K562 (cell line): ENCODE measurements around the gene HDAC3. TPM values are rescaled to one million over a fixed set of nuclear protein-coding genes. Genes with fewer than 3 reads are reported as not detected.

Source experiments
- CHD4 ChIP-seq: fragments of 200-600 bp; sonication (generic); IDR thresholded peaks from 3 replicates; pipeline ENCODE4 v1.6.1; 2012; ENCODE audit warnings: low read depth, mild to moderate bottlenecking, mixed read lengths, low read length, inconsistent platforms; ENCODE audit not compliant: insufficient read depth, insufficient replicate concordance, poor library complexity, severe bottlenecking
- FOXK1 ChIP-seq: sonication (generic); formaldehyde crosslinking; IDR thresholded peaks from 2 replicates; pipeline ENCODE4 v1.8.0; 2022; ENCODE audit warnings: missing genetic modification reagents, mild to moderate bottlenecking, borderline replicate concordance
- HDAC1 ChIP-seq, 2 experiments: fragments of 450-650 bp; IDR thresholded peaks; 2 replicates each; pipeline ENCODE4 v1.6.1; 2016 to 2017; ENCODE audit warnings: inconsistent platforms in 1 of 2, mild to moderate bottlenecking in 1 of 2, moderate library complexity in 1 of 2
- MXI1 ChIP-seq: IDR thresholded peaks from 2 replicates; pipeline ENCODE4 v1.6.1; 2011; ENCODE audit warnings: low read depth, mild to moderate bottlenecking, improper control_type of control experiment, low read length
- NCOA6 ChIP-seq: fragments of 450-650 bp; IDR thresholded peaks from 2 replicates; pipeline ENCODE4 v1.6.1; 2017; ENCODE audit warnings: mild to moderate bottlenecking
- TOE1 ChIP-seq, 2 experiments: fragments of 450-650 bp in 1 of 2; sonication (generic) in 1 of 2; formaldehyde crosslinking in 1 of 2; IDR thresholded peaks; 2 replicates each; pipeline versions ENCODE4 v1.7.1 to v1.8.0; 2016 to 2022; ENCODE audit warnings: borderline replicate concordance in 2 of 2, mild to moderate bottlenecking in 2 of 2, antibody characterized with exemption in 1 of 2, inconsistent platforms in 1 of 2, low read depth in 1 of 2, missing genetic modification reagents in 1 of 2, moderate library complexity in 1 of 2
- WHSC1 ChIP-seq: IDR thresholded peaks from one replicate; pipeline ENCODE4 v1.6.1; 2012; ENCODE audit warnings: low read length, control low read depth, inconsistent platforms
- ZNF184 ChIP-seq: sonication (generic); formaldehyde crosslinking; IDR thresholded peaks from 2 replicates; pipeline ENCODE4 v1.5.0; 2020; ENCODE audit warnings: missing genetic modification reagents
- polyA plus RNA-seq, 8 experiments: library from polyadenylated mRNA; depleted of rRNA in 4 of 8; stranded (reverse) in 5 of 8; unstranded in 3 of 8; fragments of >200 nt; fragmentation: Nextera tagmentation in 2 of 8; fragmentation: Illumina TruSeq in 1 of 8; extraction: Ambion mirVana in 2 of 8; extraction: Trizol in 1 of 8; gene quantifications; 2 replicates each; pipeline versions ENCODE4 v1.2.1 to v1.2.3, GENCODE V29; 2011 to 2014; ENCODE audit warnings: inconsistent platforms in 1 of 8, missing spikeins in 1 of 8
- total RNA-seq, 7 experiments: library from RNA; depleted of rRNA in 6 of 7; stranded (reverse); fragments of >200 nt in 6 of 7; fragmentation: Illumina TruSeq in 2 of 7; extraction: Trizol in 2 of 7; gene quantifications; 2 replicates each; pipeline versions ENCODE4 v1.2.1 to v1.2.3, GENCODE V29; 2011 to 2021; ENCODE audit warnings: low replicate concordance in 1 of 7
- TF ChIP-seq, protein P1 (sequence below): fragments of 450-650 bp; IDR thresholded peaks from 2 replicates; pipeline ENCODE4 v1.6.1; 2016; ENCODE audit warnings: low read depth
- TF ChIP-seq, protein P2 (sequence below): fragments of 450-650 bp; IDR thresholded peaks from one replicate; pipeline ENCODE4 v1.6.1; 2018; ENCODE audit warnings: mild to moderate bottlenecking, moderate library complexity; ENCODE audit not compliant: partially characterized antibody
- TF ChIP-seq, protein P3 (sequence below), 2 experiments: fragments of 450-650 bp; conservative IDR thresholded peaks; 2 replicates each; pipeline ENCODE4 v1.6.1; 2017; ENCODE audit warnings: mild to moderate bottlenecking in 2 of 2, moderate library complexity in 2 of 2
- TF ChIP-seq, protein P4 (sequence below): fragments of 250-450 bp; sonication (Bioruptor Pico); IDR thresholded peaks from 2 replicates; pipeline ENCODE4 v1.9.0; 2021; ENCODE audit warnings: mild to moderate bottlenecking
- TF ChIP-seq, protein P5 (sequence below): fragments of 450-650 bp; IDR thresholded peaks from 2 replicates; pipeline ENCODE4 v1.7.0; 2016; ENCODE audit warnings: borderline replicate concordance

Gene HDAC3
- total and polyA plus RNA-seq, 9 of the 15 experiments (the other 6 are each of a cell fraction or from before 2014, with no cell fraction given): 89.7 to 191 (median 119) TPM

DNA sequence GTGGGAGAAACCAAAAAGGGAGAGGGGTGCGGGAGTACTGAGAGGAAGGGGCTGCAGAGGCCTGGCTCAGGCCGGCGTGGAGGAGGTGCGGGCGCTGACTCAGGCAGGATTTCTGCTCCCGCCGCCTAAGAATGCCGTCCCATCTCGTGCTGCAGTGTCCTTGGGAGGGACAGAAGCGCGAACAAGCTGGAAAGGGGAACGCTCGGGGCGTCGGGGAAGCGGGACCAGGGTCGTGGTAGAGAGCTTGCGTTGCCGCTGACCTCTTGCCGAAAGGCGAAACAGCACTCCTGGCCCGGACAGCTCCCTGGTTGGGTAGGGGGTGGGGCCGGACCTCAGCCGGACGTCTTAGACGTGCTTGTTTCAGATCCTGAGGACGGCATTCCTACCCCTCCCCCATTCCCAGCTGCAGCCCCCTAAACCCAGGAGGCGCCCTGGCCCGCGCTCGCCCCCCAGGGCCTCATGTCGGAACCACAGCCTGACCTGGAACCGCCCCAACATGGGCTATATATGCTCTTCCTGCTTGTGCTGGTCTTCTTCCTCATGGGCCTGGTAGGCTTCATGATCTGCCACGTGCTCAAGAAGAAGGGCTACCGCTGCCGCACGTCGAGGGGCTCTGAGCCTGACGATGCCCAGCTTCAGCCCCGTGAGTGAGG, 1.2 kb upstream of the HDAC3 start (continued):
- TF ChIP-seq, protein P1, sequence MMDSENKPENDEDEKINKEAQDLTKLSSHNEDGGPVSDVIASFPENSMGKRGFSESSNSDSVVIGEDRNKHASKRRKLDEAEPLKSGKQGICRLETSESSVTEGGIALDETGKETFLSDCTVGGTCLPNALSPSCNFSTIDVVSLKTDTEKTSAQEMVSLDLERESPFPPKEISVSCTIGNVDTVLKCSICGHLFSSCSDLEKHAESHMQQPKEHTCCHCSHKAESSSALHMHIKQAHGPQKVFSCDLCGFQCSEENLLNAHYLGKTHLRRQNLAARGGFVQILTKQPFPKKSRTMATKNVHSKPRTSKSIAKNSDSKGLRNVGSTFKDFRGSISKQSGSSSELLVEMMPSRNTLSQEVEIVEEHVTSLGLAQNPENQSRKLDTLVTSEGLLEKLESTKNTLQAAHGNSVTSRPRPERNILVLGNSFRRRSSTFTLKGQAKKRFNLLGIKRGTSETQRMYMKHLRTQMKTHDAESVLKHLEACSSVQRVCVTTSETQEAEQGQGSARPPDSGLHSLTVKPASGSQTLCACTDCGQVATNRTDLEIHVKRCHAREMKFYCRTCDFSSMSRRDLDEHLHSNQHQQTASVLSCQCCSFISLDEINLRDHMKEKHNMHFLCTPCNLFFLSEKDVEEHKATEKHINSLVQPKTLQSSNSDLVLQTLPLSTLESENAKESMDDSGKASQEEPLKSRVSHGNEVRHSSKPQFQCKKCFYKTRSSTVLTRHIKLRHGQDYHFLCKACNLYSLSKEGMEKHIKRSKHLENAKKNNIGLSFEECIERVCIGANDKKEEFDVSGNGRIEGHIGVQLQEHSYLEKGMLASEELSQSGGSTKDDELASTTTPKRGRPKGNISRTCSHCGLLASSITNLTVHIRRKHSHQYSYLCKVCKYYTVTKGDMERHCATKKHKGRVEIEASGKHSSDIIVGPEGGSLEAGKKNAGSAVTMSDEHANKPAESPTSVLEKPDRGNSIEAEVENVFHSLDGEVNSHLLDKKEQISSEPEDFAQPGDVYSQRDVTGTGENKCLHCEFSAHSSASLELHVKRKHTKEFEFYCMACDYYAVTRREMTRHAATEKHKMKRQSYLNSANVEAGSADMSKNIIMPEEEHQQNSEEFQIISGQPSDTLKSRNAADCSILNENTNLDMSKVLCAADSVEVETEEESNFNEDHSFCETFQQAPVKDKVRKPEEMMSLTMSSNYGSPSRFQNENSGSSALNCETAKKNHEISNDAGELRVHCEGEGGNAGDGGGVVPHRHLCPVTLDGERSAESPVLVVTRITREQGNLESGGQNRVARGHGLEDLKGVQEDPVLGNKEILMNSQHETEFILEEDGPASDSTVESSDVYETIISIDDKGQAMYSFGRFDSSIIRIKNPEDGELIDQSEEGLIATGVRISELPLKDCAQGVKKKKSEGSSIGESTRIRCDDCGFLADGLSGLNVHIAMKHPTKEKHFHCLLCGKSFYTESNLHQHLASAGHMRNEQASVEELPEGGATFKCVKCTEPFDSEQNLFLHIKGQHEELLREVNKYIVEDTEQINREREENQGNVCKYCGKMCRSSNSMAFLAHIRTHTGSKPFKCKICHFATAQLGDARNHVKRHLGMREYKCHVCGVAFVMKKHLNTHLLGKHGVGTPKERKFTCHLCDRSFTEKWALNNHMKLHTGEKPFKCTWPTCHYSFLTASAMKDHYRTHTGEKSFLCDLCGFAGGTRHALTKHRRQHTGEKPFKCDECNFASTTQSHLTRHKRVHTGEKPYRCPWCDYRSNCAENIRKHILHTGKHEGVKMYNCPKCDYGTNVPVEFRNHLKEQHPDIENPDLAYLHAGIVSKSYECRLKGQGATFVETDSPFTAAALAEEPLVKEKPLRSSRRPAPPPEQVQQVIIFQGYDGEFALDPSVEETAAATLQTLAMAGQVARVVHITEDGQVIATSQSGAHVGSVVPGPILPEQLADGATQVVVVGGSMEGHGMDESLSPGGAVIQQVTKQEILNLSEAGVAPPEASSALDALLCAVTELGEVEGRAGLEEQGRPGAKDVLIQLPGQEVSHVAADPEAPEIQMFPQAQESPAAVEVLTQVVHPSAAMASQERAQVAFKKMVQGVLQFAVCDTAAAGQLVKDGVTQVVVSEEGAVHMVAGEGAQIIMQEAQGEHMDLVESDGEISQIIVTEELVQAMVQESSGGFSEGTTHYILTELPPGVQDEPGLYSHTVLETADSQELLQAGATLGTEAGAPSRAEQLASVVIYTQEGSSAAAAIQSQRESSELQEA: no peak
- TF ChIP-seq, protein P2, sequence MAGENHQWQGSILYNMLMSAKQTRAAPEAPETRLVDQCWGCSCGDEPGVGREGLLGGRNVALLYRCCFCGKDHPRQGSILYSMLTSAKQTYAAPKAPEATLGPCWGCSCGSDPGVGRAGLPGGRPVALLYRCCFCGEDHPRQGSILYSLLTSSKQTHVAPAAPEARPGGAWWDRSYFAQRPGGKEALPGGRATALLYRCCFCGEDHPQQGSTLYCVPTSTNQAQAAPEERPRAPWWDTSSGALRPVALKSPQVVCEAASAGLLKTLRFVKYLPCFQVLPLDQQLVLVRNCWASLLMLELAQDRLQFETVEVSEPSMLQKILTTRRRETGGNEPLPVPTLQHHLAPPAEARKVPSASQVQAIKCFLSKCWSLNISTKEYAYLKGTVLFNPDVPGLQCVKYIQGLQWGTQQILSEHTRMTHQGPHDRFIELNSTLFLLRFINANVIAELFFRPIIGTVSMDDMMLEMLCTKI: no peak
- TF ChIP-seq MXI1: 0 out of 2 replicates have a peak, but pooled peaks have one; percentile 20
- TF ChIP-seq ZNF184: no peak
- TF ChIP-seq NCOA6: peak; percentile 83
- TF ChIP-seq HDAC1 (IDR thresholded peaks at IDR 0.05): peak in 1 of 2 experiments; percentile 78; a peak in 2 of 4 replicates
- TF ChIP-seq, protein P3, sequence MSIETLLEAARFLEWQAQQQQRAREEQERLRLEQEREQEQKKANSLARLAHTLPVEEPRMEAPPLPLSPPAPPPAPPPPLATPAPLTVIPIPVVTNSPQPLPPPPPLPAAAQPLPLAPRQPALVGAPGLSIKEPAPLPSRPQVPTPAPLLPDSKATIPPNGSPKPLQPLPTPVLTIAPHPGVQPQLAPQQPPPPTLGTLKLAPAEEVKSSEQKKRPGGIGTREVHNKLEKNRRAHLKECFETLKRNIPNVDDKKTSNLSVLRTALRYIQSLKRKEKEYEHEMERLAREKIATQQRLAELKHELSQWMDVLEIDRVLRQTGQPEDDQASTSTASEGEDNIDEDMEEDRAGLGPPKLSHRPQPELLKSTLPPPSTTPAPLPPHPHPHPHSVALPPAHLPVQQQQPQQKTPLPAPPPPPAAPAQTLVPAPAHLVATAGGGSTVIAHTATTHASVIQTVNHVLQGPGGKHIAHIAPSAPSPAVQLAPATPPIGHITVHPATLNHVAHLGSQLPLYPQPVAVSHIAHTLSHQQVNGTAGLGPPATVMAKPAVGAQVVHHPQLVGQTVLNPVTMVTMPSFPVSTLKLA (conservative IDR thresholded peaks at IDR 0.05): peak; percentile 84 to 86
- TF ChIP-seq TOE1 (IDR thresholded peaks at IDR 0.05; ENCODE audit: borderline replicate concordance): no peak
- TF ChIP-seq TOE1 (CRISPR knock-in tag; IDR thresholded peaks at IDR 0.05; ENCODE audit: borderline replicate concordance, low read depth): no peak
- TF ChIP-seq WHSC1: no peak
- no peak for TF ChIP-seq FOXK1
- TF ChIP-seq, protein P4, sequence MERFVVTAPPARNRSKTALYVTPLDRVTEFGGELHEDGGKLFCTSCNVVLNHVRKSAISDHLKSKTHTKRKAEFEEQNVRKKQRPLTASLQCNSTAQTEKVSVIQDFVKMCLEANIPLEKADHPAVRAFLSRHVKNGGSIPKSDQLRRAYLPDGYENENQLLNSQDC (CRISPR knock-in tag): no peak
- TF ChIP-seq, protein P5, sequence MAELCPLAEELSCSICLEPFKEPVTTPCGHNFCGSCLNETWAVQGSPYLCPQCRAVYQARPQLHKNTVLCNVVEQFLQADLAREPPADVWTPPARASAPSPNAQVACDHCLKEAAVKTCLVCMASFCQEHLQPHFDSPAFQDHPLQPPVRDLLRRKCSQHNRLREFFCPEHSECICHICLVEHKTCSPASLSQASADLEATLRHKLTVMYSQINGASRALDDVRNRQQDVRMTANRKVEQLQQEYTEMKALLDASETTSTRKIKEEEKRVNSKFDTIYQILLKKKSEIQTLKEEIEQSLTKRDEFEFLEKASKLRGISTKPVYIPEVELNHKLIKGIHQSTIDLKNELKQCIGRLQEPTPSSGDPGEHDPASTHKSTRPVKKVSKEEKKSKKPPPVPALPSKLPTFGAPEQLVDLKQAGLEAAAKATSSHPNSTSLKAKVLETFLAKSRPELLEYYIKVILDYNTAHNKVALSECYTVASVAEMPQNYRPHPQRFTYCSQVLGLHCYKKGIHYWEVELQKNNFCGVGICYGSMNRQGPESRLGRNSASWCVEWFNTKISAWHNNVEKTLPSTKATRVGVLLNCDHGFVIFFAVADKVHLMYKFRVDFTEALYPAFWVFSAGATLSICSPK: no peak
- TF ChIP-seq CHD4: no peak
